Measurements from ENCODE around the gene POC1A. TPM values are rescaled to one million over a fixed set of nuclear protein-coding genes. Genes with fewer than 3 reads are reported as not detected.

Gene POC1A
- total and polyA plus RNA-seq, 9 of the 15 experiments (the other 6 are each of a cell fraction or from before 2014, with no cell fraction given) = 7.2 to 17.5 (median 12.1) TPM

- peak; percentile 15 for FAIRE-seq
- Histone ChIP-seq H3K36me3 (ENCODE audit: control insufficient read depth, insufficient read depth, low read length) (peaks cover 48% of the 10 kb centered on the region), H3K27ac (ENCODE audit: extremely low read depth, low read depth, low read length) (peak overlapping the region; percentile 80), H3K4me2 (ENCODE audit: insufficient read depth, low read length) (peak overlapping the region; percentile 78), H3K9me1 (ENCODE audit: control insufficient read depth, insufficient read depth, low read length) (no peaks in the 10 kb centered on the region), H4K20me1 (replicated peaks; ENCODE audit: control insufficient read depth, insufficient read depth, low read length) (no peaks in the 10 kb centered on the region), H3K4me3 (peak overlapping the region; percentile 77), H3K27me3 (ENCODE audit: control insufficient read depth in 2 of 2, insufficient read depth in 2 of 2, low read length in 2 of 2) (no peaks in the 10 kb centered on the region), H3K79me2 (ENCODE audit: control insufficient read depth, insufficient read depth, low read length) (peaks cover 16% of the 10 kb centered on the region), H2AFZ (ENCODE audit: low read depth, low read length) (peak overlapping the region; percentile 92; the same call in 1 of the 2 replicates), H3K9me3 (replicated peaks; ENCODE audit: control insufficient read depth, insufficient read depth, low read depth, low read length) (no peaks in the 10 kb centered on the region), H3K9ac (ENCODE audit: insufficient read depth in 1 of 2, low read depth in 2 of 2, low read length in 2 of 2) (peak overlapping the region; percentile 80 to 96), H3K4me1 (replicated peaks in 1 of 2; ENCODE audit: control insufficient read depth in 2 of 2, insufficient read depth in 2 of 2, low read length in 2 of 2) (peaks cover 22 to 31% of the 10 kb centered on the region in 2 experiments; a peak in 4 of 5 replicates)
- DNase-seq (ENCODE audit: extremely low read depth in 1 of 4, low spot score in 3 of 4) = no peak
- TSS peak; percentile 65 for BruUV-seq (replicated peaks)
- in situ Hi-C loops (cut with MboI) (no loop called here), intact Hi-C loops (cut with micrococcal nuclease) (loop anchor here (2.0 kb wide), 1 partner anchor 44 kb away; the partner anchor contains the start of gene POC1A)
- ChIA-PET CTCF (ENCODE audit: low intra/inter-chr PET ratio) (interaction anchor here (0.6 kb wide), 1 partner anchor 46 kb away, joined by 3 read pairs; no protein-coding TSS in a partner anchor), POLR2A (interaction anchor here (0.7 to 0.9 kb wide), 2 partner anchors 24 to 1256 kb away, joined by 3 read pairs; no protein-coding TSS in a partner anchor)
- WGBS (ENCODE audit: insufficient coverage, low coverage, missing lambda C conversion rate) = 44% methylated on average over 14 of the region's 14 CpGs
- ATAC-seq = no peak
- TF ChIP-seq ZKSCAN8 (CRISPR knock-in tag; IDR thresholded peaks at IDR 0.05) (no peak), ZNF639 (CRISPR knock-in tag; conservative IDR thresholded peaks at IDR 0.05 in 1 of 2, IDR thresholded peaks at IDR 0.05 in 1 of 2) (no peak), TFE3 (CRISPR knock-in tag; IDR thresholded peaks at IDR 0.05) (no peak), C11orf30 (IDR thresholded peaks at IDR 0.05; ENCODE audit: low read depth) (no peak), NFRKB (IDR thresholded peaks at IDR 0.05; ENCODE audit: low read depth) (0 out of 2 replicates have a peak, but pooled peaks have one; percentile 12), ETV5 (CRISPR knock-in tag; IDR thresholded peaks at IDR 0.05; ENCODE audit: low read depth) (no peak), SRSF1 (IDR thresholded peaks at IDR 0.05; ENCODE audit: low read depth, low read length) (no peak), CTCFL (IDR thresholded peaks at IDR 0.05; ENCODE audit: borderline replicate concordance, insufficient read depth, low read depth, low read length, poor library complexity, severe bottlenecking) (no peak), DPF2 (IDR thresholded peaks at IDR 0.05) (no peak)
- TF ChIP-seq, protein P1, sequence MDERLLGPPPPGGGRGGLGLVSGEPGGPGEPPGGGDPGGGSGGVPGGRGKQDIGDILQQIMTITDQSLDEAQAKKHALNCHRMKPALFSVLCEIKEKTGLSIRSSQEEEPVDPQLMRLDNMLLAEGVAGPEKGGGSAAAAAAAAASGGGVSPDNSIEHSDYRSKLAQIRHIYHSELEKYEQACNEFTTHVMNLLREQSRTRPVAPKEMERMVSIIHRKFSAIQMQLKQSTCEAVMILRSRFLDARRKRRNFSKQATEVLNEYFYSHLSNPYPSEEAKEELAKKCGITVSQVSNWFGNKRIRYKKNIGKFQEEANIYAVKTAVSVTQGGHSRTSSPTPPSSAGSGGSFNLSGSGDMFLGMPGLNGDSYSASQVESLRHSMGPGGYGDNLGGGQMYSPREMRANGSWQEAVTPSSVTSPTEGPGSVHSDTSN (CRISPR knock-in tag; IDR thresholded peaks at IDR 0.05; ENCODE audit: low read depth) = no peak
- TF ChIP-seq, protein P1 (tag; conservative IDR thresholded peaks at IDR 0.05; ENCODE audit: low read depth) = no peak
These were observed 44.7 kb upstream of the POC1A start for GRCh38 chr3:52198643-52199608.

Data from K562 (cell line).